HepG2 (cell line): Measurements from ENCODE around the gene NFIC. TPM values are rescaled to one million over a fixed set of nuclear protein-coding genes. Genes with fewer than 3 reads are reported as not detected.
A peak's percentile ranks its signal among the peaks of the same experiment; 100 is the strongest.

Source experiments
- EED ChIP-seq: sonication (generic); formaldehyde crosslinking; IDR thresholded peaks from 2 replicates; pipeline ENCODE4 v1.5.0; 2020; ENCODE audit warnings: mild to moderate bottlenecking, missing genetic modification reagents
- FOXA3 ChIP-seq: IDR thresholded peaks from 2 replicates; pipeline ENCODE4 v1.6.1; 2016; ENCODE audit warnings: missing genetic modification reagents, missing compliant biosample characterization
- HNF1B ChIP-seq: sonication (generic); formaldehyde crosslinking; IDR thresholded peaks from 2 replicates; pipeline ENCODE4 v1.5.1; 2020; ENCODE audit warnings: mild to moderate bottlenecking, moderate library complexity, missing genetic modification reagents
- MAX ChIP-seq: IDR thresholded peaks from 2 replicates; pipeline ENCODE4 v1.6.1; 2012; ENCODE audit warnings: inconsistent platforms
- MXD3 ChIP-seq: IDR thresholded peaks from 2 replicates; pipeline ENCODE4 v1.6.1; 2016; ENCODE audit warnings: mild to moderate bottlenecking, missing biosample characterization, missing genetic modification reagents
- NFRKB ChIP-seq: fragments of 450-650 bp; IDR thresholded peaks from 2 replicates; pipeline ENCODE4 v1.6.1; 2017
- NR3C1 ChIP-seq: sonication (generic); formaldehyde crosslinking; IDR thresholded peaks from 2 replicates; pipeline ENCODE4 v1.4.0; 2020; ENCODE audit warnings: missing genetic modification reagents
- PATZ1 ChIP-seq: sonication (generic); formaldehyde crosslinking; IDR thresholded peaks from 2 replicates; pipeline ENCODE4 v1.4.0; 2020; ENCODE audit warnings: missing genetic modification reagents
- PBX3 ChIP-seq: sonication (generic); formaldehyde crosslinking; IDR thresholded peaks from 2 replicates; pipeline ENCODE4 v1.8.1; 2023; ENCODE audit warnings: missing genetic modification reagents, inconsistent platforms, borderline replicate concordance
- PHF20 ChIP-seq: sonication (generic); formaldehyde crosslinking; IDR thresholded peaks from 2 replicates; pipeline ENCODE4 v1.5.0; 2020; ENCODE audit warnings: mild to moderate bottlenecking, missing genetic modification reagents
- RARA ChIP-seq: IDR thresholded peaks from 2 replicates; pipeline ENCODE4 v1.6.1; 2016; ENCODE audit warnings: missing genetic modification reagents, missing compliant biosample characterization
- RELA ChIP-seq: sonication (generic); formaldehyde crosslinking; IDR thresholded peaks from 2 replicates; pipeline ENCODE4 v1.4.0; 2020; ENCODE audit warnings: missing genetic modification reagents
- SMAD9 ChIP-seq: sonication (generic); formaldehyde crosslinking; IDR thresholded peaks from 2 replicates; pipeline ENCODE4 v1.5.1; 2020; ENCODE audit warnings: mild to moderate bottlenecking, missing genetic modification reagents
- SNRNP70 ChIP-seq: fragments of 200-400 bp; formaldehyde crosslinking; IDR thresholded peaks from 2 replicates; pipeline ENCODE4 v1.6.1; 2017; ENCODE audit warnings: mild to moderate bottlenecking, low read depth, low read length, moderate library complexity
- THAP11 ChIP-seq: IDR thresholded peaks from 2 replicates; pipeline ENCODE4 v1.6.1; 2016; ENCODE audit warnings: missing biosample characterization, missing genetic modification reagents
- ZNF367 ChIP-seq: sonication (generic); formaldehyde crosslinking; IDR thresholded peaks from 2 replicates; pipeline ENCODE4 v1.4.0; 2020; ENCODE audit warnings: missing genetic modification reagents, borderline replicate concordance
- ZNF414 ChIP-seq: sonication (generic); formaldehyde crosslinking; IDR thresholded peaks from 2 replicates; pipeline ENCODE4 v1.5.0; 2020; ENCODE audit warnings: missing genetic modification reagents
- ZNF496 ChIP-seq: sonication (generic); formaldehyde crosslinking; IDR thresholded peaks from 2 replicates; pipeline ENCODE4 v1.8.1; 2023; ENCODE audit warnings: mild to moderate bottlenecking, moderate library complexity, missing genetic modification reagents; ENCODE audit not compliant: insufficient replicate concordance
- ZNF687 ChIP-seq: sonication (generic); formaldehyde crosslinking; IDR thresholded peaks from 2 replicates; pipeline ENCODE4 v1.5.1; 2020; ENCODE audit warnings: mild to moderate bottlenecking, missing genetic modification reagents, moderate library complexity
- ZNF777 ChIP-seq: sonication (generic); formaldehyde crosslinking; IDR thresholded peaks from 2 replicates; pipeline ENCODE4 v1.4.0; 2020; ENCODE audit warnings: missing genetic modification reagents
- ZNF788 ChIP-seq: sonication (generic); formaldehyde crosslinking; IDR thresholded peaks from 2 replicates; pipeline ENCODE4 v1.5.0; 2020; ENCODE audit warnings: mild to moderate bottlenecking, missing genetic modification reagents, borderline replicate concordance
- ZNF891 ChIP-seq: sonication (generic); formaldehyde crosslinking; IDR thresholded peaks from 2 replicates; pipeline ENCODE4 v1.5.0; 2020; ENCODE audit warnings: mild to moderate bottlenecking, missing genetic modification reagents
- polyA plus RNA-seq, 8 experiments: library from polyadenylated mRNA; depleted of rRNA in 3 of 8; stranded (reverse) in 7 of 8; unstranded in 1 of 8; fragments of >200 nt; fragmentation: Illumina TruSeq in 4 of 8; extraction: Trizol in 4 of 8; gene quantifications; 2 replicates each; pipeline versions ENCODE4 v1.2.1 to v1.2.3, GENCODE V29; 2011 to 2016; ENCODE audit warnings: low read depth in 4 of 8, missing spikeins in 1 of 8, mixed read lengths in 1 of 8; ENCODE audit not compliant: insufficient read depth in 1 of 8
- total RNA-seq, 5 experiments: library from RNA; depleted of rRNA; stranded (reverse); fragments of >200 nt; fragmentation: Illumina TruSeq; extraction: Trizol; gene quantifications; 2 replicates each; pipeline ENCODE4 v1.2.3, GENCODE V29; 2016; ENCODE audit warnings: low read depth in 1 of 5

The NFIC gene
- total and polyA plus RNA-seq, 2 of the 13 experiments (the other 11 are each of a cell fraction or from before 2014, with no cell fraction given) = 1.3 to 2.5 TPM

GRCh38 chr19:3372413-3372812 is 6.0 kb downstream of the NFIC start (continued):
- TF ChIP-seq SMAD9 (no peak), ZNF788 (CRISPR knock-in tag) (no peak), FOXA3 (CRISPR knock-in tag) (0 out of 2 replicates have a peak, but pooled peaks have one; percentile 12), RARA (CRISPR knock-in tag) (peak; percentile 45), PATZ1 (CRISPR knock-in tag) (peak; percentile 54; the same call in 1 of the 2 replicates), ZNF777 (CRISPR knock-in tag) (no peak), PHF20 (CRISPR knock-in tag) (no peak), HNF1B (CRISPR knock-in tag) (no peak), PBX3 (CRISPR knock-in tag) (no peak), ZNF414 (no peak), ZNF687 (CRISPR knock-in tag) (peak; percentile 89), NFRKB (no peak), THAP11 (CRISPR knock-in tag) (no peak), EED (CRISPR knock-in tag) (no peak), ZNF367 (no peak), ZNF496 (CRISPR knock-in tag) (no peak), MAX (peak; percentile 88), MXD3 (CRISPR knock-in tag) (no peak; the same call in 1 of the 2 replicates), NR3C1 (CRISPR knock-in tag) (no peak), ZNF891 (CRISPR knock-in tag) (no peak), RELA (no peak), SNRNP70 (no peak)
